NB4 (cell line): ENCODE measurements around the gene YPEL5.

Experiments
- CTCF ChIP-seq: IDR thresholded peaks from one replicate; pipeline ENCODE4 v1.5.1; 2012; ENCODE audit warnings: low read depth, low read length
- POLR2A ChIP-seq: IDR thresholded peaks from 2 replicates; pipeline ENCODE4 v1.6.1; 2011; ENCODE audit warnings: mild to moderate bottlenecking; ENCODE audit not compliant: insufficient read length; ENCODE audit errors: extremely low read depth

- TF ChIP-seq POLR2A (no peak), CTCF (no peak)
Measured at GRCh38 chr2:30195016-30195415, 48.2 kb downstream of the YPEL5 start.
